ENCODE measurements around the gene RAB7A.

GRCh38 chr3:128782282-128783146 is 56.5 kb downstream of the RAB7A start:
- no peak for TF ChIP-seq CTCF (IDR thresholded peaks at IDR 0.05)
- no peak for TF ChIP-seq POLR2A (IDR thresholded peaks at IDR 0.05)
- no peak for TF ChIP-seq EP300 (IDR thresholded peaks at IDR 0.05)
- no peak for TF ChIP-seq POLR2AphosphoS5 (IDR thresholded peaks at IDR 0.05)

All from stomach (tissue), 4 donors.